Parathyroid adenoma (tissue), 2 donors: ENCODE results near the gene ERC1.

Experiments
- H2AFZ ChIP-seq: fragments of 300-600 bp; sonication (generic); one replicate; pipeline ENCODE4 v1.7.0; 2017; ENCODE audit warnings: antibody characterized with exemption, mild to moderate bottlenecking
- H3K27ac ChIP-seq: fragments of 300-600 bp; sonication (generic); one replicate; pipeline ENCODE4 v1.7.0; 2017
- H3K27me3 ChIP-seq: fragments of 300-600 bp; sonication (generic); one replicate; pipeline ENCODE4 v1.7.0; 2017; ENCODE audit warnings: low read length; ENCODE audit not compliant: control insufficient read depth, insufficient read depth
- H3K36me3 ChIP-seq: fragments of 300-600 bp; sonication (generic); one replicate; pipeline ENCODE4 v1.7.0; 2017; ENCODE audit warnings: low read length; ENCODE audit not compliant: control insufficient read depth, insufficient read depth
- H3K4me1 ChIP-seq: fragments of 300-600 bp; sonication (generic); one replicate; pipeline ENCODE4 v1.7.0; 2017; ENCODE audit warnings: control low read depth
- H3K4me2 ChIP-seq: fragments of 300-600 bp; sonication (generic); one replicate; pipeline ENCODE4 v1.7.0; 2017; ENCODE audit warnings: low read length
- H3K4me3 ChIP-seq: fragments of 300-600 bp; sonication (generic); one replicate; pipeline ENCODE4 v1.7.0; 2017; ENCODE audit warnings: low read depth, low read length
- H3K79me2 ChIP-seq: fragments of 300-600 bp; sonication (generic); one replicate; pipeline ENCODE4 v1.7.0; 2017; ENCODE audit warnings: control low read depth
- H3K9ac ChIP-seq: fragments of 300-600 bp; sonication (generic); one replicate; pipeline ENCODE4 v1.7.0; 2017; ENCODE audit warnings: mild to moderate bottlenecking
- H3K9me3 ChIP-seq: fragments of 300-600 bp; sonication (generic); one replicate; pipeline ENCODE4 v1.7.0; 2017; ENCODE audit warnings: low read length; ENCODE audit not compliant: control insufficient read depth
- TF ChIP-seq, protein P1 (sequence below): fragments of 300-600 bp; sonication (generic); IDR thresholded peaks from one replicate; pipeline ENCODE4 v1.7.0; 2017; ENCODE audit warnings: antibody characterized with exemption, mild to moderate bottlenecking
- donor health status: primary hyperparathyroidism.

ERC1 gene

GRCh38 chr12:1542599-1542998 is 551.6 kb downstream of the ERC1 start:
- no peaks in the 10 kb centered on the region for H3K27me3 ChIP-seq
- no peak overlapping the region for H3K27ac ChIP-seq
- no peak overlapping the region for H3K4me3 ChIP-seq
- H3K79me2 ChIP-seq = peaks cover 9% of the 10 kb centered on the region
- H3K9me3 ChIP-seq = no peaks in the 10 kb centered on the region
- H3K4me2 ChIP-seq = no peak overlapping the region
- no peak overlapping the region for H2AFZ ChIP-seq
- H3K36me3 ChIP-seq = no peaks in the 10 kb centered on the region
- H3K4me1 ChIP-seq = no peaks in the 10 kb centered on the region
- TF ChIP-seq, protein P1, sequence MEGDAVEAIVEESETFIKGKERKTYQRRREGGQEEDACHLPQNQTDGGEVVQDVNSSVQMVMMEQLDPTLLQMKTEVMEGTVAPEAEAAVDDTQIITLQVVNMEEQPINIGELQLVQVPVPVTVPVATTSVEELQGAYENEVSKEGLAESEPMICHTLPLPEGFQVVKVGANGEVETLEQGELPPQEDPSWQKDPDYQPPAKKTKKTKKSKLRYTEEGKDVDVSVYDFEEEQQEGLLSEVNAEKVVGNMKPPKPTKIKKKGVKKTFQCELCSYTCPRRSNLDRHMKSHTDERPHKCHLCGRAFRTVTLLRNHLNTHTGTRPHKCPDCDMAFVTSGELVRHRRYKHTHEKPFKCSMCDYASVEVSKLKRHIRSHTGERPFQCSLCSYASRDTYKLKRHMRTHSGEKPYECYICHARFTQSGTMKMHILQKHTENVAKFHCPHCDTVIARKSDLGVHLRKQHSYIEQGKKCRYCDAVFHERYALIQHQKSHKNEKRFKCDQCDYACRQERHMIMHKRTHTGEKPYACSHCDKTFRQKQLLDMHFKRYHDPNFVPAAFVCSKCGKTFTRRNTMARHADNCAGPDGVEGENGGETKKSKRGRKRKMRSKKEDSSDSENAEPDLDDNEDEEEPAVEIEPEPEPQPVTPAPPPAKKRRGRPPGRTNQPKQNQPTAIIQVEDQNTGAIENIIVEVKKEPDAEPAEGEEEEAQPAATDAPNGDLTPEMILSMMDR = no peak
- no peak overlapping the region for H3K9ac ChIP-seq

DNA sequence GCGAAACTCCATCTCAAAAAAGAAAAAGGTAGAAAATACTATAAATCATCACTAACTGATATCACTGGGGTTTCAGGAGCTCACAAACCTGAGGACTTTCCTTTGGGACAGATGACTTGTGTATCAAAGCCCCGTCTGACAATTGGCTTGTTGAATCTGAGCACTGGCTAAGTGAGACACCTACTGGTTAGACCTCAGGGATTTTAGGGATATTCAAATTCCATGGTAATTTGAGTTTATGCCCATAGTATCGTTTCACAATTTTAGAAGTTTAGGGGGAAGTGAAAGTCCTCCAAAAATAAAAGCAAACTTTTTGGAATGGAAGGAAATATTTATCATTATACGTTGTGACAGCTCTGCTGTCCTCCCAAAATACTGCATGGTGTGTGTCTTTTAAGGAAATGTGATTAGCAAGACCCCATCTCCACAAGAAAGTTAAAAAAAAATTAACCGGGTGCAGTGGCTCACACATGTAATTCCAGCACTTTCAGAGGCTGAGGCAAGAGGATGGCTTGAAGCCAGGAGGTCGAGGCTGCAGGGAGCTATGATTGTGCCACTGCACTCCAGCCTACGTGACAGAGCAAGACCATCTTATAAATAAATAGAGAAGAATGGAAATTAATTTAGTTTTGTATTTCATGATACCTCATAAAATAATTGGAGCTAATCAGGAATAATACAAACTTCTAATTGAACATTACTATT is 554.1 kb downstream of the ERC1 start:
- Histone ChIP-seq H3K27ac (no peak overlapping the region), H3K9ac (no peak overlapping the region), H3K4me2 (no peak overlapping the region), H3K36me3 (no peaks in the 10 kb centered on the region), H3K4me1 (no peaks in the 10 kb centered on the region), H3K79me2 (peaks cover 14% of the 10 kb centered on the region), H3K9me3 (no peaks in the 10 kb centered on the region), H2AFZ (no peak overlapping the region), H3K4me3 (no peak overlapping the region), H3K27me3 (no peaks in the 10 kb centered on the region)
- TF ChIP-seq, protein P1 = no peak
